ENCODE measurements around the gene CLCN4. TPM values are rescaled to one million over a fixed set of nuclear protein-coding genes. Genes with fewer than 3 reads are reported as not detected.
A peak's percentile ranks its signal among the peaks of the same experiment; 100 is the strongest.

CLCN4 gene
- polyA plus RNA-seq, 3 donors: 0.27 to 1.9 (median 1.3) TPM

DNA sequence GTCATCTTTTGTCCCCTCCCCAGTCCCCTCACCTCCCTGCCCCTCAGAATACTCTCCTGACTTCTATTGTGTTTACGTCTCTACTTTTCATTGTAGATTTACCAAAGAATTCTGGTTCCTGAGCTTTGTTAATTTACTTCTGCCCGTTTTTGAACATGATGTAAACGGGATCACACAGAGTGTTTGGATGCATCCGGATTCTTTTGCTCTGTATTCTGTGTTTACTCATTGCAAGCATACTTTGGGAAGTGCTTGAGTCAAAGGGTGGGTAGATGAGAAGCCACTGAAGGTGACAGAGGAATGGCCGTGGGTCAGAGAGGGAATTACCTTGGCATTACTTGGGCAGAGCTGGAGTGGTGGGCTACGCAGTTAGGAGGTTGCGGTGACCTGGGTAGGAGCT, 18.0 kb downstream of the CLCN4 start:
- Mint-ChIP-seq H3K27me3 (ENCODE audit: low read depth in 3 of 3) (peaks cover 0 to 9% (median 0%) of the 10 kb centered on the region in 3 donors), H3K36me3 (peaks cover 2 to 5% of the 10 kb centered on the region in 2 donors), H3K4me1 (peaks cover 24% of the 10 kb centered on the region), H3K27ac (peak overlapping the region in 1 of 7 donors; percentile 68), H3K9me3 (peaks cover 0 to 2% (median 1%) of the 10 kb centered on the region in 7 donors), H3K4me3 (no peak overlapping the region)
- no peaks in the 10 kb centered on the region for H3K36me3 ChIP-seq (replicated peaks in 1 of 2; ENCODE audit: control insufficient read depth in 1 of 2, insufficient read depth in 2 of 2, low read length in 2 of 2)
- peaks cover 0 to 2% of the 10 kb centered on the region in 2 donors for H3K27me3 ChIP-seq (ENCODE audit: control insufficient read depth in 2 of 2, insufficient read depth in 2 of 2, low read length in 2 of 2)
- peaks cover 30 to 35% of the 10 kb centered on the region in 2 donors for H3K4me1 ChIP-seq (ENCODE audit: control insufficient read depth in 1 of 2, insufficient read depth in 2 of 2, low read length in 2 of 2)
- H2AFZ ChIP-seq (ENCODE audit: insufficient read depth, low read depth, low read length, poor library complexity, severe bottlenecking): no peak overlapping the region
- H3K9ac ChIP-seq (ENCODE audit: insufficient read depth, low read length, poor library complexity, severe bottlenecking): no peak overlapping the region
- 100% methylated on average over 2 of the region's 7 CpGs for WGBS (ENCODE audit: insufficient coverage)
- TF ChIP-seq, protein P1, sequence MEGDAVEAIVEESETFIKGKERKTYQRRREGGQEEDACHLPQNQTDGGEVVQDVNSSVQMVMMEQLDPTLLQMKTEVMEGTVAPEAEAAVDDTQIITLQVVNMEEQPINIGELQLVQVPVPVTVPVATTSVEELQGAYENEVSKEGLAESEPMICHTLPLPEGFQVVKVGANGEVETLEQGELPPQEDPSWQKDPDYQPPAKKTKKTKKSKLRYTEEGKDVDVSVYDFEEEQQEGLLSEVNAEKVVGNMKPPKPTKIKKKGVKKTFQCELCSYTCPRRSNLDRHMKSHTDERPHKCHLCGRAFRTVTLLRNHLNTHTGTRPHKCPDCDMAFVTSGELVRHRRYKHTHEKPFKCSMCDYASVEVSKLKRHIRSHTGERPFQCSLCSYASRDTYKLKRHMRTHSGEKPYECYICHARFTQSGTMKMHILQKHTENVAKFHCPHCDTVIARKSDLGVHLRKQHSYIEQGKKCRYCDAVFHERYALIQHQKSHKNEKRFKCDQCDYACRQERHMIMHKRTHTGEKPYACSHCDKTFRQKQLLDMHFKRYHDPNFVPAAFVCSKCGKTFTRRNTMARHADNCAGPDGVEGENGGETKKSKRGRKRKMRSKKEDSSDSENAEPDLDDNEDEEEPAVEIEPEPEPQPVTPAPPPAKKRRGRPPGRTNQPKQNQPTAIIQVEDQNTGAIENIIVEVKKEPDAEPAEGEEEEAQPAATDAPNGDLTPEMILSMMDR (IDR thresholded peaks at IDR 0.05): no peak
- H3K4me3 ChIP-seq (replicated peaks in 1 of 3; ENCODE audit: low read depth in 2 of 3, low read length in 3 of 3): no peak overlapping the region
- no peak for DNase-seq
- intact Hi-C loops (cut with micrococcal nuclease): no loop called here
- H3K9me3 ChIP-seq (replicated peaks in 1 of 2; ENCODE audit: control insufficient read depth in 1 of 2, insufficient read depth in 1 of 2, low read length in 2 of 2): no peaks in the 10 kb centered on the region
- H4K20me1 ChIP-seq (ENCODE audit: insufficient read depth, low read length): no peaks in the 10 kb centered on the region
- no peak overlapping the region for H3K4me2 ChIP-seq (replicated peaks; ENCODE audit: extremely low read depth, low read length, poor library complexity, severe bottlenecking)
- H3K79me2 ChIP-seq (ENCODE audit: insufficient read depth, low read length): no peaks in the 10 kb centered on the region
- no peak overlapping the region for H3K27ac ChIP-seq (ENCODE audit: low read depth in 1 of 2, low read length in 2 of 2)

DNA sequence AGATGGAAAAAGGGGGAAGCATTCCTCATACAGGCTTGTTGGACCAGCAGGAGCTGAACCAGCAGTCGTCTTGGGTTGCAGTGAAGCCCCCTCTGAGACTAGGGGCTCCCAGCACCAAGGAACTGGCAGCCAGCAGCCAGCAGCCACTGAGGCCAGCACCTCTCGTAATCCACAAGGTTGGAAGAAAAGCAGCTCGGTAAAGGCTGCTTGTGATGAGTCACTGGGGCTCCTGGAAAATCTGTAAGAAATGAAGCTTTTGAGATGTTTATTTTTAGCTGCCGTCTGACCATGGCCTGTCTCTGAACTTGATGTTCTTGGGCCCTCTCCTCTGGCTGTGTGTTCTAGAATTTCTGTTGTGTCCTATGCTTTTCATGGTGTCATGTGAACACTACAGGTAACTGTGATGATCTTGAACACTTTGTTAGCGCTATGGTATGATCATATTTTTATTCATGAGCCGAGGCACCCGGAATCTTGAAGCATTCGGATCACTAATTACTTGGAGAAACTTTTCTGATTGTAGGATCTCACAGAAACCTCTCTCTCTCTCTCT, 18.6 kb downstream of the CLCN4 start:
- H4K20me1 ChIP-seq (ENCODE audit: insufficient read depth, low read length): no peaks in the 10 kb centered on the region
- no peaks in the 10 kb centered on the region for H3K79me2 ChIP-seq (ENCODE audit: insufficient read depth, low read length)
- no peak for DNase-seq
- no peak overlapping the region for H2AFZ ChIP-seq (ENCODE audit: insufficient read depth, low read depth, low read length, poor library complexity, severe bottlenecking)
- no peak overlapping the region for H3K4me3 ChIP-seq (replicated peaks in 1 of 3; ENCODE audit: low read depth in 2 of 3, low read length in 3 of 3)
- no peak overlapping the region for H3K4me3 Mint-ChIP-seq
- H3K4me1 Mint-ChIP-seq: peaks cover 24% of the 10 kb centered on the region
- H3K27ac Mint-ChIP-seq: peak overlapping the region in 1 of 7 donors; percentile 68
- peaks cover 2 to 5% of the 10 kb centered on the region in 2 donors for H3K36me3 Mint-ChIP-seq
- no peak overlapping the region for H3K27ac ChIP-seq (ENCODE audit: low read depth in 1 of 2, low read length in 2 of 2)
- peaks cover 0 to 2% of the 10 kb centered on the region in 2 donors for H3K27me3 ChIP-seq (ENCODE audit: control insufficient read depth in 2 of 2, insufficient read depth in 2 of 2, low read length in 2 of 2)
- H3K9ac ChIP-seq (ENCODE audit: insufficient read depth, low read length, poor library complexity, severe bottlenecking): no peak overlapping the region
- H3K9me3 ChIP-seq (replicated peaks in 1 of 2; ENCODE audit: control insufficient read depth in 1 of 2, insufficient read depth in 1 of 2, low read length in 2 of 2): no peaks in the 10 kb centered on the region
- peaks cover 29 to 34% of the 10 kb centered on the region in 2 donors for H3K4me1 ChIP-seq (ENCODE audit: control insufficient read depth in 1 of 2, insufficient read depth in 2 of 2, low read length in 2 of 2)
- no peak overlapping the region for H3K4me2 ChIP-seq (replicated peaks; ENCODE audit: extremely low read depth, low read length, poor library complexity, severe bottlenecking)
- peaks cover 0 to 2% (median 1%) of the 10 kb centered on the region in 7 donors for H3K9me3 Mint-ChIP-seq
- H3K27me3 Mint-ChIP-seq (ENCODE audit: low read depth in 3 of 3): peaks cover 0 to 9% (median 2%) of the 10 kb centered on the region in 3 donors
- TF ChIP-seq, protein P1 (IDR thresholded peaks at IDR 0.05): no peak
- 80% methylated on average over 1 of the region's 8 CpGs for WGBS (ENCODE audit: insufficient coverage)
- no peaks in the 10 kb centered on the region for H3K36me3 ChIP-seq (replicated peaks in 1 of 2; ENCODE audit: control insufficient read depth in 1 of 2, insufficient read depth in 2 of 2, low read length in 2 of 2)
- intact Hi-C loops (cut with micrococcal nuclease): no loop called here
